ENCODE data around the gene PITPNM3.
A peak's percentile ranks its signal among the peaks of the same experiment; 100 is the strongest.
"Not testable (repeated sequence)": the region's sequence is repeated elsewhere in the genome, so short reads cannot be mapped to it uniquely, and the experiment has no call there.

Gene PITPNM3

GRCh38 chr17:6497496-6498221, 58.7 kb downstream of the PITPNM3 start:
- DNase-seq, result no peak

GRCh38 chr17:6496640-6497441, 59.5 kb downstream of the PITPNM3 start:
- DNase-seq, result peak; percentile 77

GRCh38 chr17:6496116-6496481, 60.3 kb downstream of the PITPNM3 start:
- no peak for DNase-seq

GRCh38 chr17:6495450-6496115, 60.8 kb downstream of the PITPNM3 start:
- no peak for DNase-seq

- no peak for DNase-seq
Observed at GRCh38 chr17:6494239-6494941, 62.0 kb downstream of the PITPNM3 start.

GRCh38 chr17:6492892-6493674, 63.3 kb downstream of the PITPNM3 start:
- DNase-seq, result no peak

GRCh38 chr17:6491071-6491700, 65.2 kb downstream of the PITPNM3 start:
- DNase-seq, result no peak

- no peak for DNase-seq
Observed at GRCh38 chr17:6489016-6489550, 67.3 kb downstream of the PITPNM3 start.

- no peak for DNase-seq
Observed at GRCh38 chr17:6488008-6488539, 68.3 kb downstream of the PITPNM3 start.

GRCh38 chr17:6487251-6488007, 68.9 kb downstream of the PITPNM3 start:
- DNase-seq, result no peak

- DNase-seq, result no peak
Observed at GRCh38 chr17:6485646-6486412, 70.5 kb downstream of the PITPNM3 start.

GRCh38 chr17:6483507-6483906, 72.8 kb downstream of the PITPNM3 start:
- no peak for DNase-seq

GRCh38 chr17:6482796-6483195, 73.6 kb downstream of the PITPNM3 start:
- not testable (repeated sequence) for DNase-seq

GRCh38 chr17:6482105-6482455, 74.3 kb downstream of the PITPNM3 start:
- no peak for DNase-seq

- no peak for DNase-seq
Observed at GRCh38 chr17:6480303-6480675, 76.1 kb downstream of the PITPNM3 start.

- DNase-seq, result no peak
Observed at GRCh38 chr17:6479622-6480302, 76.6 kb downstream of the PITPNM3 start.

GRCh38 chr17:6478486-6478885, 77.9 kb downstream of the PITPNM3 start:
- DNase-seq, result no peak

- DNase-seq, result no peak
Observed at GRCh38 chr17:6477831-6478383, 78.4 kb downstream of the PITPNM3 start.

- no peak for DNase-seq
Observed at GRCh38 chr17:6476810-6477179, 79.6 kb downstream of the PITPNM3 start.

Measured in NCI-H1694 treated with DMSO at 0.1 percent for 48 hours (cell line).